H9 (cell line): ENCODE results near the gene UBQLN4. TPM values are rescaled to one million over a fixed set of nuclear protein-coding genes. Genes with fewer than 3 reads are reported as not detected.

Experiments used
- DNase-seq: peaks from one replicate; pipeline ENCODE4 v3.0.0-alpha.2; 2017
- H2AFZ ChIP-seq: one replicate; pipeline ENCODE4 v1.6.1; 2013; ENCODE audit warnings: mild to moderate bottlenecking, low read length, control low read depth, moderate library complexity
- H2AK5ac ChIP-seq: 2 replicates; pipeline ENCODE4 v1.6.1; 2013; ENCODE audit warnings: low read length, control low read depth, mixed read lengths; ENCODE audit not compliant: insufficient read length
- H2BK120ac ChIP-seq: one replicate; pipeline ENCODE4 v1.6.1; 2013; ENCODE audit warnings: low read depth, mild to moderate bottlenecking, low read length, control low read depth, inconsistent platforms; ENCODE audit not compliant: poor library complexity, severe bottlenecking
- H2BK12ac ChIP-seq: 2 replicates; pipeline ENCODE4 v1.6.1; 2013; ENCODE audit warnings: low read length, control low read depth, mixed read lengths, low read depth; ENCODE audit not compliant: insufficient read length
- H2BK15ac ChIP-seq: 2 replicates; pipeline ENCODE4 v1.6.1; 2013; ENCODE audit warnings: low read depth, low read length, control low read depth
- H2BK20ac ChIP-seq: one replicate; pipeline ENCODE4 v1.6.1; 2013; ENCODE audit warnings: low read depth, mild to moderate bottlenecking, low read length, control low read depth, inconsistent platforms; ENCODE audit not compliant: poor library complexity, severe bottlenecking
- H2BK5ac ChIP-seq: 2 replicates; pipeline ENCODE4 v1.6.1; 2013; ENCODE audit warnings: low read length, control low read depth, mixed read lengths; ENCODE audit not compliant: insufficient read length
- H3K14ac ChIP-seq: 2 replicates; pipeline ENCODE4 v1.6.1; 2013; ENCODE audit warnings: low read length, control low read depth; ENCODE audit not compliant: insufficient read depth
- H3K18ac ChIP-seq: 2 replicates; pipeline ENCODE4 v1.6.1; 2013; ENCODE audit warnings: low read depth, mild to moderate bottlenecking, mixed read lengths, low read length, control low read depth; ENCODE audit not compliant: insufficient read length
- H3K23ac ChIP-seq: 2 replicates; pipeline ENCODE4 v1.6.1; 2013; ENCODE audit warnings: low read length, control low read depth, mixed read lengths, low read depth; ENCODE audit not compliant: insufficient read length
- H3K23me2 ChIP-seq: 2 replicates; pipeline ENCODE4 v1.6.1; 2013; ENCODE audit warnings: low read depth, mild to moderate bottlenecking, mixed read lengths, low read length, control low read depth; ENCODE audit not compliant: insufficient read length, poor library complexity, severe bottlenecking
- H3K27ac ChIP-seq: 2 replicates; pipeline ENCODE4 v1.5.1; 2013; ENCODE audit warnings: low read length, control low read depth, mixed read lengths, low read depth; ENCODE audit not compliant: insufficient read length
- H3K27me3 ChIP-seq: 2 replicates; pipeline ENCODE4 v1.6.1; 2013; ENCODE audit warnings: low read length, control low read depth, inconsistent platforms; ENCODE audit not compliant: insufficient read depth
- H3K4ac ChIP-seq: 2 replicates; pipeline ENCODE4 v1.6.1; 2013; ENCODE audit warnings: low read depth, mild to moderate bottlenecking, control low read depth, inconsistent platforms, low read length, moderate library complexity
- H3K4me1 ChIP-seq: 2 replicates; pipeline ENCODE4 v1.6.1; 2013; ENCODE audit warnings: low read length, control low read depth, inconsistent platforms; ENCODE audit not compliant: insufficient read depth
- H3K4me2 ChIP-seq: 2 replicates; pipeline ENCODE4 v1.6.1; 2013; ENCODE audit warnings: low read length, control low read depth, mixed read lengths; ENCODE audit not compliant: insufficient read length, insufficient read depth
- H3K56ac ChIP-seq: 2 replicates; pipeline ENCODE4 v1.6.1; 2013; ENCODE audit warnings: low read depth, mild to moderate bottlenecking, mixed read lengths, low read length, control low read depth; ENCODE audit not compliant: insufficient read length
- H3K79me1 ChIP-seq: 2 replicates; pipeline ENCODE4 v1.6.1; 2013; ENCODE audit warnings: low read depth, mild to moderate bottlenecking, moderate library complexity, low read length, control low read depth, inconsistent platforms; ENCODE audit not compliant: insufficient read depth, poor library complexity, severe bottlenecking
- H3K79me2 ChIP-seq: 2 replicates; pipeline ENCODE4 v1.6.1; 2013; ENCODE audit warnings: low read length, control low read depth, inconsistent platforms; ENCODE audit not compliant: insufficient read depth
- H3K9ac ChIP-seq: 2 replicates; pipeline ENCODE4 v1.6.1; 2013; ENCODE audit warnings: low read length, control low read depth, mixed read lengths; ENCODE audit not compliant: insufficient read length; ENCODE audit errors: extremely low read depth
- H3K9me3 ChIP-seq: one replicate; pipeline ENCODE4 v1.6.1; 2013; ENCODE audit warnings: low read depth, low read length, inconsistent platforms; ENCODE audit not compliant: control insufficient read depth
- H3T11ph ChIP-seq: one replicate; pipeline ENCODE4 v1.6.1; 2013; ENCODE audit warnings: mild to moderate bottlenecking, low read length, control low read depth, inconsistent platforms
- H4K20me1 ChIP-seq: one replicate; pipeline ENCODE4 v1.6.1; 2013; ENCODE audit not compliant: control insufficient read depth, insufficient read length, insufficient read depth
- H4K5ac ChIP-seq: 2 replicates; pipeline ENCODE4 v1.6.1; 2013; ENCODE audit warnings: low read depth, mild to moderate bottlenecking, mixed read lengths, low read length, control low read depth; ENCODE audit not compliant: insufficient read length
- H4K8ac ChIP-seq: replicated peaks from 2 replicates; pipeline ENCODE4 v1.6.1; 2013; ENCODE audit warnings: low read length, control low read depth, mixed read lengths, low read depth; ENCODE audit not compliant: insufficient read length
- H4K91ac ChIP-seq: 2 replicates; pipeline ENCODE4 v1.6.1; 2013; ENCODE audit warnings: low read depth, mild to moderate bottlenecking, moderate library complexity, mixed read lengths, low read length, control low read depth; ENCODE audit not compliant: insufficient read length
- H3K27ac Mint-ChIP-seq, 3 experiments: 2 replicates in 2 of 3; 3 replicates in 1 of 3; pipeline ENCODE4 v1.8.0; 2020 to 2021; ENCODE audit warnings: mixed read lengths in 3 of 3, mild to moderate bottlenecking in 1 of 3, moderate library complexity in 1 of 3
- H3K27me3 Mint-ChIP-seq: 2 replicates; pipeline ENCODE4 v1.8.0; 2021; ENCODE audit warnings: low read depth, mild to moderate bottlenecking, moderate library complexity, mixed read lengths
- H3K36me3 Mint-ChIP-seq, 3 experiments: 2 replicates in 2 of 3; 3 replicates in 1 of 3; pipeline ENCODE4 v1.8.0; 2020 to 2021; ENCODE audit warnings: low read depth in 3 of 3, mixed read lengths in 3 of 3; ENCODE audit not compliant: insufficient read depth in 1 of 3
- H3K4me1 Mint-ChIP-seq, 2 experiments: 2 replicates each; pipeline ENCODE4 v1.8.0; 2020; ENCODE audit warnings: mixed read lengths in 2 of 2
- H3K4me3 Mint-ChIP-seq, 2 experiments: 2 replicates in 1 of 2; 3 replicates in 1 of 2; pipeline ENCODE4 v1.8.0; 2020 to 2021; ENCODE audit warnings: mild to moderate bottlenecking in 2 of 2, mixed read lengths in 2 of 2, moderate library complexity in 1 of 2
- H3K9me3 Mint-ChIP-seq, 2 experiments: 2 replicates in 1 of 2; 3 replicates in 1 of 2; pipeline ENCODE4 v1.8.0; 2020; ENCODE audit warnings: mild to moderate bottlenecking in 2 of 2, mixed read lengths in 2 of 2, moderate library complexity in 1 of 2
- CTCF ChIP-seq: fragments of 200-600 bp; sonication (generic); conservative IDR thresholded peaks from 3 replicates; pipeline ENCODE4 v1.8.0; 2021; ENCODE audit warnings: antibody characterized with exemption, mild to moderate bottlenecking
- WGBS: extraction: QIAGEN DNeasy Blood & Tissue Kit; methylation state at CpG from one replicate; pipeline ENCODE4 v1.1.7; 2013; ENCODE audit warnings: missing lambda C conversion rate, low lambda C conversion rate, mixed read lengths; ENCODE audit not compliant: insufficient read length; ENCODE audit errors: extremely low coverage; 5-methylcytosine and 5-hydroxymethylcytosine counted together
- total RNA-seq: library from RNA; stranded (reverse); gene quantifications from 2 replicates; pipeline ENCODE4 v1.2.1, GENCODE V29; 2021

UBQLN4 gene
- total RNA-seq, 1 experiment from 2014 or later: 49.4 TPM

- peaks cover 6% of the 10 kb centered on the region for H3K79me1 ChIP-seq
- no peak overlapping the region for H3K27ac Mint-ChIP-seq
These were observed 31.6 kb downstream of the UBQLN4 start for GRCh38 chr1:156021954-156022353.

More at GRCh38 chr1:156021954-156022353, 31.6 kb downstream of the UBQLN4 start:
- H3K36me3 Mint-ChIP-seq: peaks cover 23 to 32% (median 30%) of the 10 kb centered on the region in 3 experiments; a peak in 6 of 7 replicates
- peaks cover 32% of the 10 kb centered on the region for H3K27me3 Mint-ChIP-seq
- peaks cover 7% of the 10 kb centered on the region for H3K23me2 ChIP-seq
- no peak overlapping the region for H2BK15ac ChIP-seq
- no peak overlapping the region for H3T11ph ChIP-seq
- no peak overlapping the region for H3K4ac ChIP-seq
- H4K5ac ChIP-seq: no peak overlapping the region
- peaks cover 2% of the 10 kb centered on the region; the same call in 1 of the 2 replicates for H3K4me1 ChIP-seq
- no peak overlapping the region for H2BK20ac ChIP-seq
- TF ChIP-seq CTCF: no peak
- no peak overlapping the region for H3K23ac ChIP-seq
- peaks cover 14 to 15% of the 10 kb centered on the region in 2 experiments for H3K4me1 Mint-ChIP-seq
- WGBS: no CpG with 5 or more reads among the region's 2 CpGs
- no peak overlapping the region for H4K91ac ChIP-seq
- H3K56ac ChIP-seq: no peak overlapping the region
- no peak overlapping the region for H4K8ac ChIP-seq
- no peak overlapping the region for H2BK12ac ChIP-seq
- no peak overlapping the region for H3K4me2 ChIP-seq
- H2AFZ ChIP-seq: no peak overlapping the region
- H3K18ac ChIP-seq: no peak overlapping the region
- no peak overlapping the region for H3K14ac ChIP-seq
- no peaks in the 10 kb centered on the region for H3K9me3 Mint-ChIP-seq
- no peak overlapping the region for H3K9ac ChIP-seq
- no peak for DNase-seq
- H2BK5ac ChIP-seq: no peak overlapping the region
- no peak overlapping the region for H2AK5ac ChIP-seq
- H3K4me3 Mint-ChIP-seq: no peak overlapping the region
- no peak overlapping the region for H3K27ac ChIP-seq
- H3K79me2 ChIP-seq: peaks cover 8% of the 10 kb centered on the region; the same call in 1 of the 2 replicates
- H4K20me1 ChIP-seq: no peaks in the 10 kb centered on the region
- H3K9me3 ChIP-seq: no peaks in the 10 kb centered on the region
- H3K27me3 ChIP-seq: no peaks in the 10 kb centered on the region; the same call in 1 of the 2 replicates
- no peak overlapping the region for H2BK120ac ChIP-seq
